GM12801 (cell line): Measurements from ENCODE around the gene NOS3.

Experiments
- CTCF ChIP-seq: IDR thresholded peaks from one replicate; pipeline ENCODE4 v1.5.1; 2011; ENCODE audit warnings: control low read depth; ENCODE audit not compliant: insufficient read length; ENCODE audit errors: extremely low read depth

Gene NOS3

DNA sequence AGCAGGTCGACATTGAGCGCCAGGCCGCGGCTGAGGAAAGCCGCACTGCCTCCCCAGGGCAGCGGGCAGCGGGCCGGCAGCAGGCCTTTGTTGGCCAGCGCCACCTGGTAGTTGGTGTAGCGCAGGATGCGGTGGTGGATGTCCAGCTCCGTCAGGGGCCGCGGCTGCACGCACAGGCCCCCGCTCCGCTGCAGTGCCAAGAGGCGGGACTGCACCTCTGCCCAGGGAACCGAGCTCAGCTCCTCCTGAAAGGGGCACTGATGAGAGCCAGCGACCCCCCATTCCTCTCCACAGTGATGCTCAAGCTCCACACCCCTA, 28.3 kb downstream of the NOS3 start:
- TF ChIP-seq CTCF = no peak

DNA sequence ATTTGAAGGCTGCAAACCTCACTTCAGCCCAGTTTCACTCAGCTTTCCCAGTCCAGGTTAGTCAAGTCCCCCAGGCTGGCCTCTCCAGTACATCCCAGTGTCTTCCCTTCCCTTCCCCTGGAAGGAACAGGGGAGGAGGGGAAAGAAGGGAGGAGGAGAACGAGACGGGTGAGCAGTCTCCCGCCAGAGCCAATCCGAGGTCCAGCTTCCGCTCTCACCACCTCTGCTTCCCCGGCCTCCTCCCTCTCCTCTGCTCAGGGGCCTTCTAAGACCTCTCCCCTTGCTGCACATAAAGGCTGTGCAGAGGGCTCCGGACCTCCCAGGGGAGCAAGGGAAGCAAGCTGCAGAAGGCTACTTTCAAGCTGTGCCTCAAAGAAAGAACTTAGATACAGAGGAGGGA, 29.4 kb downstream of the NOS3 start:
- TF ChIP-seq CTCF = no peak

DNA sequence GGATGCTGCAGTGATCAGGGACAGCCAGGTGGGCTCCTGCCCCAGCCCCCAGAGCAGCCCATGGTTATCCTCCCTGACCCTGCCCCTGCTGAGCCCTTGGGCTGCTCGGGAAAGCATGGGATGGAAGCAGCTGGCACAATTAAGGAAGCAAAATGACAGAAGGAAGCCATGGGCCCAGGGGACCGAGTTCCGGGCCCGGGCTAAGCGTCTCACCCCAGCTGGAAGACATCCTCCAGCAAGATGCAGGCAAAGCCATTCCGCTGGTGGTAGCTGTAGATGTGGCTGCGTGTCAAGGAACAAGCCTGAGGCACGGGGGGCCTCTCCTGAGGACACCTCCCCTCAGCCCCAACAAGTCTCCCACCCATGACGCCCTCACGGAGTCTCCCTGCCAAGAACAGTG, 32.4 kb downstream of the NOS3 start:
- TF ChIP-seq CTCF = no peak

DNA sequence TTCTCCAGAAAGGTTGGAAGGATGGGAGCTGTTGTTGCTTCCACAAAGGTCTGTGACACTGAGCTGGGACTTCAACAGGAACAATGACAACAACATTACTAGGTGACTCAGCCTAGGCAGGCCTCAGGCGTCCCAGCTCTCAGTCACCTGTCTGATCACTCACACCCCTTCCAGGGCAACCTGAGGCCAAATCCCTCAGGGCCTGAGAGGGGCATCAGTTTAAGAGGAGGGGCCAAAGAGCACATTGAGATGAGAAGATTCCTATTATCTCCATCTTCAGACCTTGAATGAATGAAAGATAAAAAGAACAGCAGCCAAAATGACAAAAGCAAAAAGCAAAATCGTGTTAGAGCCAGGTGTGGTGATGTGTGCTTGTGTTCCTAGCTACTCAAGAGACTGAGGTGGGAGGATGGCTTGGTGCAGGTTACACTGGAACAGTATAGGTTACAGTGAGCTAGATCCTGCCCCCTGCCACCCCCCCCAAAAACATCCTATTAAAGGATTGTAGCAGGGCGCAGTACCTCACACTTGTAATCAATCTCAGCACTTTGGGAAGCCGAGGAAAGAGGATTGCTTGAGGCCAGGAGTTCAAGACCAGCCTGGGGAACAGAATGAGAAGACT, 33.7 kb downstream of the NOS3 start, which contains the start of gene ATG9B:
Gene ATG9B (minus strand): TSS at position 60 of the 622 bp plus-strand sequence. CDS start 71 bp downstream, outside the sequence.
- no peak for TF ChIP-seq CTCF

GRCh38 chr7:151025924-151026671, 35.3 kb downstream of the NOS3 start:
- TF ChIP-seq CTCF = no peak

GRCh38 chr7:151028131-151028947, 37.5 kb downstream of the NOS3 start, which contains the start of gene ABCB8:
Gene ABCB8, plus strand, starts transcription at chr7:151028450. Its CDS starts 66 bp downstream, at chr7:151028516.
- no peak for TF ChIP-seq CTCF

DNA sequence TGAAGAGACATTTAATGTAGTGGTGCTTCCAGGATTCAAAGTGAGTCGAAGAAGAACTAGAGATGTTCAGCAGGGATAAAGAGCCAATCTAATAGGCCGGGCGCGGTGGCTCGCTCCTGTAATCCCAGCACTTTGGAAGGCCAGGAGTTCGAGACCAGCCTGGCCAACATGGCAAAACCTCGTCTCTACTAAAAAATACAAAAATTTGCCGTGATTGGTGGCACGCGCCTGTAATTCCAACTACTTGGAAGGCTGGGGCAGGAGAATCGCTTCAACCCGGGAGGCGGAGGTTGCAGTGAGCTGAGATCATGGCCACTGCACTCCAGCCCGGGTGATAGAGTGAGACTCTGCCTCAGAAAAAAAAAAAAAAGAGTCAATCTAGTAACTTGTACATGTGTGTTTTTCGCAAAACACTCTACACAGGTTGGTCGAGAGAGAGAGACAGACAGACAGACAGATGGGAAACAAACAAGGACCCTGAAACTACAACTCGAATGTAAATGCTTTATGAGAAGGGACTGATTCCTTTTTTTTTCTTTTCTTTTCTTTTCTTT, 38.2 kb downstream of the NOS3 start:
- no peak for TF ChIP-seq CTCF
